Measurements from ENCODE around the gene MORN2.

The MORN2 gene

DNA sequence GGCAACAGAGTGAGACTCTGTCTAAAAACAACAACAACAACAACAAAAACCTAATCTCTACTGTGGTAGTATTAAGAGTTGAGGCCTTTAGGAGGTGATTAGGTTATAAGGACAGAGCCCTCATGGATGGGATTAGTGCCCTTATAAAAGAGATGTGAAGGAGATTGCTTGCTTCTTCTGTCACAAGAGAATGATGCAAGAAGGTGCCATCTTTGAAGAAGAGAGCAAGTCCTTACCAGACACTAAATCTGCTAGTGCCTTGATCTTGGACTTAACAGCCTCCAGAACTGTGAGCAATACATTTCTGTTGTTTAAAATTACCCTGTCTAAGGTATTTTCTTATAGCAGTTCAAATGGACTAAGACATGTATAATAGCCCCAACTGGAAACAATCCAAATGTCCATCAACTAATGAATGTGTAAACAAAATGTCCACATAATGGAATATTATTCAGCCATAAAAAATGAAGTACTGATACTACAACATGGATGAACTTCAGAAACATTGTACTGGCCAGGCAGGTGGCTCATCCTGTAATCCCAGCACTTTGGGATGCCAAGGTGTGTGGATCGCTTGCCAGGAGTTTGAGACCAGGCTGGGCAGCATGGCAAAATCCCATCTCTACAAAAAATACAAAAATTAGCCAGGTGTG lies 12.3 kb downstream of the MORN2 start:
- TF ChIP-seq, protein P1, sequence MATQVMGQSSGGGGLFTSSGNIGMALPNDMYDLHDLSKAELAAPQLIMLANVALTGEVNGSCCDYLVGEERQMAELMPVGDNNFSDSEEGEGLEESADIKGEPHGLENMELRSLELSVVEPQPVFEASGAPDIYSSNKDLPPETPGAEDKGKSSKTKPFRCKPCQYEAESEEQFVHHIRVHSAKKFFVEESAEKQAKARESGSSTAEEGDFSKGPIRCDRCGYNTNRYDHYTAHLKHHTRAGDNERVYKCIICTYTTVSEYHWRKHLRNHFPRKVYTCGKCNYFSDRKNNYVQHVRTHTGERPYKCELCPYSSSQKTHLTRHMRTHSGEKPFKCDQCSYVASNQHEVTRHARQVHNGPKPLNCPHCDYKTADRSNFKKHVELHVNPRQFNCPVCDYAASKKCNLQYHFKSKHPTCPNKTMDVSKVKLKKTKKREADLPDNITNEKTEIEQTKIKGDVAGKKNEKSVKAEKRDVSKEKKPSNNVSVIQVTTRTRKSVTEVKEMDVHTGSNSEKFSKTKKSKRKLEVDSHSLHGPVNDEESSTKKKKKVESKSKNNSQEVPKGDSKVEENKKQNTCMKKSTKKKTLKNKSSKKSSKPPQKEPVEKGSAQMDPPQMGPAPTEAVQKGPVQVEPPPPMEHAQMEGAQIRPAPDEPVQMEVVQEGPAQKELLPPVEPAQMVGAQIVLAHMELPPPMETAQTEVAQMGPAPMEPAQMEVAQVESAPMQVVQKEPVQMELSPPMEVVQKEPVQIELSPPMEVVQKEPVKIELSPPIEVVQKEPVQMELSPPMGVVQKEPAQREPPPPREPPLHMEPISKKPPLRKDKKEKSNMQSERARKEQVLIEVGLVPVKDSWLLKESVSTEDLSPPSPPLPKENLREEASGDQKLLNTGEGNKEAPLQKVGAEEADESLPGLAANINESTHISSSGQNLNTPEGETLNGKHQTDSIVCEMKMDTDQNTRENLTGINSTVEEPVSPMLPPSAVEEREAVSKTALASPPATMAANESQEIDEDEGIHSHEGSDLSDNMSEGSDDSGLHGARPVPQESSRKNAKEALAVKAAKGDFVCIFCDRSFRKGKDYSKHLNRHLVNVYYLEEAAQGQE (IDR thresholded peaks at IDR 0.05; ENCODE audit: insufficient read depth in 1 of 2, low read depth in 2 of 2, low read length in 2 of 2) = no peak
- TF ChIP-seq SIN3A (IDR thresholded peaks at IDR 0.05; ENCODE audit: borderline replicate concordance, insufficient read depth, low read length) (no peak), TAF1 (IDR thresholded peaks at IDR 0.05; ENCODE audit: borderline replicate concordance, insufficient read depth, low read length) (no peak), POLR2AphosphoS5 (IDR thresholded peaks at IDR 0.05; ENCODE audit: low read depth, low read length) (no peak), FOXP2 (optimal IDR thresholded peaks at IDR 0.05; ENCODE audit: borderline replicate concordance, extremely low read depth, extremely low read length, insufficient read depth) (no peak)

DNA sequence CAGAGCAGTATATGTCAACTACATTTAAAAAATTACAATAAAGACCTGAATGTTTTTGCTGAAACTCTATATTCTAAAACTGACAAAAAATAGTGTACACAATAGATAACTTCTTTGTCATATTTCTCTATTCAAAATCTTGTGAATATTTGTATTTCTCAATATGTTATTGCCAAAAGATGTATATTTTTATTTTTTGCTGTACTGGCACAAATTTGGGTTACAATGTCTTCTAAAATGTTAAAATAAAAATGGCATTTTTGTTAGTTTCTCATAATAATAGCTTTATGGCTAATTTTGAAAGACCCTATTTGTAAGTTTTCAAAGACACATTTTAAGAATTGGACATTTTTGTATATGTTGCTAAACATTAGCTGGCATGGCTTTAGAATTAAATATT lies 13.3 kb downstream of the MORN2 start:
- no peak for TF ChIP-seq FOXP2 (optimal IDR thresholded peaks at IDR 0.05; ENCODE audit: borderline replicate concordance, extremely low read depth, extremely low read length, insufficient read depth)
- TF ChIP-seq, protein P1 (IDR thresholded peaks at IDR 0.05; ENCODE audit: insufficient read depth in 1 of 2, low read depth in 2 of 2, low read length in 2 of 2) = no peak
- TF ChIP-seq POLR2AphosphoS5 (IDR thresholded peaks at IDR 0.05; ENCODE audit: low read depth, low read length) = no peak
- no peak for TF ChIP-seq TAF1 (IDR thresholded peaks at IDR 0.05; ENCODE audit: borderline replicate concordance, insufficient read depth, low read length)
- no peak for TF ChIP-seq SIN3A (IDR thresholded peaks at IDR 0.05; ENCODE audit: borderline replicate concordance, insufficient read depth, low read length)

DNA sequence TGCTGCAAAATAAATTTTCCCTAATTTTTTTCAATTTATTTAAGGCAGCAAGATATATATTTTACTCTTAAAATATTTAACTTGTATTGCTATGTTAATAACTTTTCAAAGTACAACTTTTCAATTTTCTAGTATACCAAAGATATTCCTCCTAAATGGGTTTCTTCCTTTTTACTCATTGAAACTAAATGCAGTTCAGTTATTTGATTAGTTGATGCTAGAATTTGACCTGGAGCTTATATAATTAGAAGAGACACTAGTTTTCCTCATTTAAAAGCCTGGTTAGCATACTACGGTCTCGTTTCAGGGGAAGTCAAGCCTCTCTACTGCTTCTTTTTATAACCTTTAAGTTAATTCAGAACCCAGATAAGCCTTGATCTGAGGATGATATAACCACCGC lies 13.8 kb downstream of the MORN2 start, which contains the start of gene ARHGEF33:
ARHGEF33 (plus strand) TSS at position 301 of the 400 bp plus-strand sequence. CDS start 29,573 bp downstream, outside the sequence.
- TF ChIP-seq TAF1 (IDR thresholded peaks at IDR 0.05; ENCODE audit: borderline replicate concordance, insufficient read depth, low read length) = no peak
- no peak for TF ChIP-seq FOXP2 (optimal IDR thresholded peaks at IDR 0.05; ENCODE audit: borderline replicate concordance, extremely low read depth, extremely low read length, insufficient read depth)
- TF ChIP-seq, protein P1 (IDR thresholded peaks at IDR 0.05; ENCODE audit: insufficient read depth in 1 of 2, low read depth in 2 of 2, low read length in 2 of 2) = no peak
- TF ChIP-seq POLR2AphosphoS5 (IDR thresholded peaks at IDR 0.05; ENCODE audit: low read depth, low read length) = no peak

DNA sequence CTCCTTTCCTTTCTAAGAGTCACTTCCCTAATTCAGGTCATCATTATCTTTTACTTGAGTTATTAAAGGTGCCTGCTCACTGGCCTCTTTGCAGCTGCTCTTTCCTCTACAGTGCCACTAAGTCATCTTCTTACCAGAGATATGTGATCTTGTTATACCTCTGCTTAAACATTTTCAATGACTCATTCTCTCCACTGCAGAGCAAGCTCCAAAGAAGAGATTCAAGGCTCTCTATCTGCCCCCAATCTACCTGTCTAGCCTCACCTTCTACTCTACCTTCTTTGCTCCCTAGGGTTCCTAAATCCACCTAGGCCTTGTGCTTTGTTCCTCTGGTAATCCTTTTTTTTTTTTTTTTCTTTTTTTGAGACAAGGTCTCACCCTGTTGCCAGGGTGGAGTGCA lies 17.0 kb downstream of the MORN2 start:
- TF ChIP-seq TAF1 (IDR thresholded peaks at IDR 0.05; ENCODE audit: borderline replicate concordance, insufficient read depth, low read length) = no peak

DNA sequence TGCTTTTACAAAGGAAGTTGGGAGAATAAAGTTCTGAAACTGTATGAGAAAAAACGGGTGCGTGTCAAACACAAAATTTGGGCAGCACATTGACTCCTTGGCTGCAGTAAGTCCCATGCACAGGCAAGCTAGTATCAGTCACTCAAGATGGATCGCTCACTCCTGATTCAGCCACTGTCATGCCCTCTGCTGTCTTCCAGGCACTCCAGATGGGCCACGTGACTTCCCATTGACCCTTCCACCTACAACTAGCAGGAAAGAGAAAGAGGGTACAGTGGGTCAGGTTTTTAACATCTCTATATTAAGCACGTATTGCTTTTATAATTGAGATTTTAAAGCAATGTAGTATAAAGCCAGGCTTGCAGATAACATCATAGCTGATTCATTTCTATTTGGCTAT lies 22.5 kb downstream of the MORN2 start:
- TF ChIP-seq FOXP2 (optimal IDR thresholded peaks at IDR 0.05; ENCODE audit: borderline replicate concordance, extremely low read depth, extremely low read length, insufficient read depth) (no peak), TAF1 (IDR thresholded peaks at IDR 0.05; ENCODE audit: borderline replicate concordance, insufficient read depth, low read length) (no peak), POLR2AphosphoS5 (IDR thresholded peaks at IDR 0.05; ENCODE audit: low read depth, low read length) (no peak), SIN3A (IDR thresholded peaks at IDR 0.05; ENCODE audit: borderline replicate concordance, insufficient read depth, low read length) (no peak)
- TF ChIP-seq, protein P1 (IDR thresholded peaks at IDR 0.05; ENCODE audit: insufficient read depth in 1 of 2, low read depth in 2 of 2, low read length in 2 of 2) = no peak
